ENCODE data around the gene RASL10B. TPM values are rescaled to one million over a fixed set of nuclear protein-coding genes. Genes with fewer than 3 reads are reported as not detected.
A peak's percentile ranks its signal among the peaks of the same experiment; 100 is the strongest.

Gene RASL10B
- 0.54 and 0.76 TPM in 2 replicates for total RNA-seq (2014; rRNA removed; shearing (Covaris generic))
- 0.08 and 0.11 TPM in 2 replicates for polyA plus RNA-seq (2016; fragmentation: Nextera tagmentation; extraction: Ambion mirVana)

GRCh38 chr17:35731239-35731916 lies at the start of gene RASL10B:
RASL10B (plus strand) TSS chr17:35731639; CDS start chr17:35735185, 3,546 bp downstream.
- Histone ChIP-seq H3K79me2 (ENCODE audit: insufficient read depth) (no peaks in the 10 kb centered on the region), H3K4me2 (ENCODE audit: unreplicated experiment) (peak within 1 kb of the TSS; percentile 85), H3F3A (ENCODE audit: insufficient read depth) (peaks cover 11% of the 10 kb centered on the region; the same call in 1 of the 2 replicates), H3K9me2 (ENCODE audit: insufficient read depth) (no peaks in the 10 kb centered on the region), H3K9me3 (ENCODE audit: low read depth) (no peaks in the 10 kb centered on the region), H3K27me3 (replicated peaks; ENCODE audit: insufficient read depth) (no peaks in the 10 kb centered on the region), H3K36me3 (ENCODE audit: low read depth) (no peaks in the 10 kb centered on the region), H4K20me1 (ENCODE audit: insufficient read depth) (no peaks in the 10 kb centered on the region), H3K9ac (peak within 1 kb of the TSS; percentile 43; the same call in 1 of the 2 replicates), H2AFZ (peak within 1 kb of the TSS; percentile 45), H3K27ac (no peak within 1 kb of the TSS), H3K4me1 (ENCODE audit: insufficient read depth) (peaks cover 16% of the 10 kb centered on the region), H3K4me3 (peak within 1 kb of the TSS; percentile 70)
- no peak for TF ChIP-seq EZH2 (IDR thresholded peaks at IDR 0.05; ENCODE audit: insufficient read depth, poor library complexity, severe bottlenecking)
- TF ChIP-seq EZH2phosphoT487 (IDR thresholded peaks at IDR 0.05; ENCODE audit: insufficient read depth, low read depth) = no peak
- in situ Hi-C loops (cut with MboI) = no loop called here
- peak; percentile 73 for DNase-seq
- 1 to 10% methylated on average over 6 to 42 of the region's 44 CpGs for WGBS, 2 experiments (ENCODE audit: low coverage in 1 of 2, low lambda C conversion rate in 2 of 2, missing lambda C conversion rate in 2 of 2)

GRCh38 chr17:35683591-35683990 lies 47.8 kb upstream of the RASL10B start:
- no peak overlapping the region for H3K9ac ChIP-seq
- no peaks in the 10 kb centered on the region for H3K27me3 ChIP-seq (replicated peaks; ENCODE audit: insufficient read depth)
- peaks cover 8% of the 10 kb centered on the region; the same call in 1 of the 2 replicates for H3K4me1 ChIP-seq (ENCODE audit: insufficient read depth)
- H4K20me1 ChIP-seq (ENCODE audit: insufficient read depth) = no peaks in the 10 kb centered on the region
- in situ Hi-C loops (cut with MboI) = no loop called here
- peaks cover 36% of the 10 kb centered on the region for H3K36me3 ChIP-seq (ENCODE audit: low read depth)
- H2AFZ ChIP-seq = no peak overlapping the region
- no peak overlapping the region for H3K4me2 ChIP-seq (ENCODE audit: unreplicated experiment)
- H3K27ac ChIP-seq = no peak overlapping the region
- WGBS, 2 experiments (ENCODE audit: low coverage in 1 of 2, low lambda C conversion rate in 2 of 2, missing lambda C conversion rate in 2 of 2) = 84 to 86% methylated on average over 4 of the region's 4 CpGs
- no peak for DNase-seq
- H3F3A ChIP-seq (ENCODE audit: insufficient read depth) = peaks cover 18% of the 10 kb centered on the region
- H3K4me3 ChIP-seq = no peak overlapping the region
- H3K9me3 ChIP-seq (ENCODE audit: low read depth) = no peaks in the 10 kb centered on the region
- TF ChIP-seq EZH2phosphoT487 (IDR thresholded peaks at IDR 0.05; ENCODE audit: insufficient read depth, low read depth) = no peak
- no peak for TF ChIP-seq EZH2 (IDR thresholded peaks at IDR 0.05; ENCODE audit: insufficient read depth, poor library complexity, severe bottlenecking)
- no peaks in the 10 kb centered on the region for H3K9me2 ChIP-seq (ENCODE audit: insufficient read depth)
- peaks cover 6% of the 10 kb centered on the region for H3K79me2 ChIP-seq (ENCODE audit: insufficient read depth)

GRCh38 chr17:35684055-35684802 lies 47.2 kb upstream of the RASL10B start:
- in situ Hi-C loops (cut with MboI) = no loop called here
- no peak overlapping the region for H3K27ac ChIP-seq

DNA sequence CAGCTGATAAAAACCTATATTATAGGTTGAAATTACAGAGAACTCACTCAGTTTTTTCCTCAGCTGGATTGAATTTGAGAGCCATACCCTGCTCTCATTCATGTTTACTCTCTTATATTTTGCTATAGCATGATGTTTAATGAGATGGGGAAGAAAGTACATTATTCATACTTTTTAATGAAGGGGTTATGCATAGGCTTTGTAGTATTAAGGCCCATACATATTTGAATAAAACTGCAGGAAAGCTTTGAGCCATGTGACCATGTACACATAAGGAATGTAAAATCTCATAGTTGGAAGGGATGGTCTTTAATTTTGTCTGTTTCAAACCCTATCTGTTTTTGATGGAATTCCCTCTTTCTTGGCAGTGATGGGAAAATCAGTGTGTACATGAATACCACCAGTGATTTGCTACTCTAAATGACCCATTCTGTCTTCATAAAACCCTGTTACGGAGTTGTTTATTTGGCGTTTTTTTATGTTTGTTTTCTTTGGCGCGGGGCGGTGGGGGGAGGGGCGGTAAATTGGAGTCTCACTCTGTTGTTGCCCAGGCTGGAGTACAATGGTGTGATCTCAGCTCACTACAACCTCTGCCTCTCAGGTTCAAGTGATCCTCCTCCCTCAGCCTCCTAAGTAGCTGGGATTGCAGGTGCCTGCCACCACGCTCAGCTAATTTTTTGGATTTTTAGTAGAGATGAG lies 38.8 kb upstream of the RASL10B start:
- 90 to 93% methylated on average over 7 of the region's 7 CpGs for WGBS, 2 experiments (ENCODE audit: low coverage in 1 of 2, low lambda C conversion rate in 2 of 2, missing lambda C conversion rate in 2 of 2)
- no peak overlapping the region for H3K4me2 ChIP-seq (ENCODE audit: unreplicated experiment)
- H3K9me3 ChIP-seq (ENCODE audit: low read depth) = no peaks in the 10 kb centered on the region
- H3K79me2 ChIP-seq (ENCODE audit: insufficient read depth) = no peaks in the 10 kb centered on the region
- no peaks in the 10 kb centered on the region for H3K27me3 ChIP-seq (replicated peaks; ENCODE audit: insufficient read depth)
- no peaks in the 10 kb centered on the region for H3K9me2 ChIP-seq (ENCODE audit: insufficient read depth)
- H4K20me1 ChIP-seq (ENCODE audit: insufficient read depth) = no peaks in the 10 kb centered on the region
- no peaks in the 10 kb centered on the region for H3K4me1 ChIP-seq (ENCODE audit: insufficient read depth)
- no peak overlapping the region for H3K4me3 ChIP-seq
- TF ChIP-seq EZH2 (IDR thresholded peaks at IDR 0.05; ENCODE audit: insufficient read depth, poor library complexity, severe bottlenecking) = no peak
- no peak for TF ChIP-seq EZH2phosphoT487 (IDR thresholded peaks at IDR 0.05; ENCODE audit: insufficient read depth, low read depth)
- H3K27ac ChIP-seq = no peak overlapping the region
- no peak for DNase-seq
- H3K9ac ChIP-seq = no peak overlapping the region
- H2AFZ ChIP-seq = no peak overlapping the region
- in situ Hi-C loops (cut with MboI) = no loop called here
- H3F3A ChIP-seq (ENCODE audit: insufficient read depth) = no peaks in the 10 kb centered on the region
- peaks cover 19% of the 10 kb centered on the region; the same call in 1 of the 2 replicates for H3K36me3 ChIP-seq (ENCODE audit: low read depth)

More at GRCh38 chr17:35684055-35684802, 47.2 kb upstream of the RASL10B start:
- no peaks in the 10 kb centered on the region for H3K9me3 ChIP-seq (ENCODE audit: low read depth)
- no peaks in the 10 kb centered on the region for H3K27me3 ChIP-seq (replicated peaks; ENCODE audit: insufficient read depth)
- peaks cover 34% of the 10 kb centered on the region for H3K36me3 ChIP-seq (ENCODE audit: low read depth)
- peaks cover 18% of the 10 kb centered on the region for H3F3A ChIP-seq (ENCODE audit: insufficient read depth)
- no peaks in the 10 kb centered on the region; the same call in 1 of the 2 replicates for H3K79me2 ChIP-seq (ENCODE audit: insufficient read depth)
- WGBS, 2 experiments (ENCODE audit: low coverage in 1 of 2, low lambda C conversion rate in 2 of 2, missing lambda C conversion rate in 2 of 2) = 75% methylated on average over 2 of the region's 2 CpGs
- H3K4me2 ChIP-seq (ENCODE audit: unreplicated experiment) = no peak overlapping the region
- H3K9ac ChIP-seq = no peak overlapping the region
- H3K4me3 ChIP-seq = no peak overlapping the region
- TF ChIP-seq EZH2phosphoT487 (IDR thresholded peaks at IDR 0.05; ENCODE audit: insufficient read depth, low read depth) (no peak), EZH2 (IDR thresholded peaks at IDR 0.05; ENCODE audit: insufficient read depth, poor library complexity, severe bottlenecking) (no peak)
- H3K4me1 ChIP-seq (ENCODE audit: insufficient read depth) = peaks cover 8% of the 10 kb centered on the region; the same call in 1 of the 2 replicates
- H3K9me2 ChIP-seq (ENCODE audit: insufficient read depth) = no peaks in the 10 kb centered on the region
- peak; percentile 62 for DNase-seq
- H2AFZ ChIP-seq = no peak overlapping the region
- H4K20me1 ChIP-seq (ENCODE audit: insufficient read depth) = no peaks in the 10 kb centered on the region
